NCI-H2107 treated with DMSO at 0.1 percent for 48 hours (cell line): ENCODE results near the gene SPN.
A peak's percentile ranks its signal among the peaks of the same experiment; 100 is the strongest.
"Not testable (repeated sequence)": the region's sequence is repeated elsewhere in the genome, so short reads cannot be mapped to it uniquely, and the experiment has no call there.

Experiments
- DNase-seq: peaks from one replicate; lab custom pipeline; 2025; ENCODE audit not compliant: unreplicated experiment; lab: John Stamatoyannopoulos, UW

Gene SPN

GRCh38 chr16:29699324-29700219, 36.5 kb downstream of the SPN start:
- DNase-seq: no peak

GRCh38 chr16:29700253-29700987, 37.4 kb downstream of the SPN start:
- DNase-seq: peak; percentile 32

- DNase-seq: no peak
Observed at GRCh38 chr16:29701214-29701555, 38.1 kb downstream of the SPN start.

- DNase-seq: no peak
Observed at GRCh38 chr16:29702269-29702668, 39.2 kb downstream of the SPN start.

GRCh38 chr16:29705030-29705429, 42.0 kb downstream of the SPN start:
- DNase-seq: no peak

- DNase-seq: not testable (repeated sequence)
Observed at GRCh38 chr16:29707160-29707559, 44.1 kb downstream of the SPN start.

- DNase-seq: no peak
Observed at GRCh38 chr16:29708917-29709600, 46.0 kb downstream of the SPN start.

GRCh38 chr16:29709657-29710056, 46.6 kb downstream of the SPN start:
- not testable (repeated sequence) for DNase-seq

GRCh38 chr16:29710227-29711219, 47.5 kb downstream of the SPN start:
- DNase-seq: no peak

- no peak for DNase-seq
Observed at GRCh38 chr16:29712809-29713208, 49.8 kb downstream of the SPN start.

GRCh38 chr16:29714396-29714795, 51.3 kb downstream of the SPN start:
- DNase-seq: no peak

- no peak for DNase-seq
Observed at GRCh38 chr16:29714972-29715371, 51.9 kb downstream of the SPN start.

- no peak for DNase-seq
Observed at GRCh38 chr16:29717113-29717512, 54.1 kb downstream of the SPN start.

- DNase-seq: no peak
Observed at GRCh38 chr16:29719063-29719462, 56.0 kb downstream of the SPN start.
